ENCODE data around the gene TMEM94.
"Not testable (repeated sequence)": the region's sequence is repeated elsewhere in the genome, so short reads cannot be mapped to it uniquely, and the experiment has no call there.

TMEM94 gene

DNA sequence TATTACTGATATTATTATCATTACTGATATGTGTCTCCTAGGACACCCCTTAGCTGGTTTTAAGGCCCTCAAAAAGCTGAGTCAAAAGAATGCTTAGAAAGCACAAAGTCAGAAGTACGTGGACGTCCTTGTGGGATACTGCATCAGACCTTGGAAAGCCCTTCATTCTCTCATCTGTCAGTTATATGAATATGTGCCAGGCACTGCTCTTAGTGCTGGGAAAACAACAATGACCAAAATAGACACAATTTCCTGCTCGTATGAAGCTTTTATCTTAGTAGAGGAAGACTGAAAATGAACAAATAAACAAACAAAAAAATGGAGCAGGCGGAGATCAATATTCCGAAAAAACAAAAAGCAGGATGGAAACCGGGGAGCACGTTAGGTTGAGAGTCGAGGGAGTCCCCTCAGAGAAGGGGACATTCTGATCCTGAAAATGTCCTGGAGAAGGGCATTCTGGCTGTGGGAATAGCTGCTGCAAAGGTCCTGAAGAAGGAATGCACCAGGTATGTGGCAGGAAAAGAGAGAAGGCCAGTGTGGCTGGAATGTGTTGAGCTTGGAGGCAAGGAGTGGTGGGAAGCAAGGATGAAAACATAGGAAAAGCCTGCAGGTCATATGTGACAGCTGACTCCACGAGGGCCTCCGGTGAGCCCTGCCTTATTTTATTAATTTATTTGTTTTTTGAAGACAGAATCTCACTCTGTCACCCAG lies 15.5 kb upstream of the TMEM94 start:
- H3K27ac ChIP-seq, result no peak overlapping the region
- H3K36me3 ChIP-seq (ENCODE audit: insufficient read depth, low read length), result no peaks in the 10 kb centered on the region
- TF ChIP-seq EZH2 (IDR thresholded peaks at IDR 0.05), result no peak
- no peak for TF ChIP-seq FOXP2 (optimal IDR thresholded peaks at IDR 0.05; ENCODE audit: control extremely low read depth, extremely low read length, insufficient read depth)
- TF ChIP-seq POLR2AphosphoS5 (IDR thresholded peaks at IDR 0.05; ENCODE audit: borderline replicate concordance, low read depth, low read length), result no peak
- H3K9me3 ChIP-seq (ENCODE audit: low read depth, low read length), result no peaks in the 10 kb centered on the region
- no peak for DNase-seq (ENCODE audit: low read depth, low spot score)
- H3K4me3 ChIP-seq, result no peak overlapping the region
- no peak overlapping the region for H3K9ac ChIP-seq (ENCODE audit: insufficient read length)

DNA sequence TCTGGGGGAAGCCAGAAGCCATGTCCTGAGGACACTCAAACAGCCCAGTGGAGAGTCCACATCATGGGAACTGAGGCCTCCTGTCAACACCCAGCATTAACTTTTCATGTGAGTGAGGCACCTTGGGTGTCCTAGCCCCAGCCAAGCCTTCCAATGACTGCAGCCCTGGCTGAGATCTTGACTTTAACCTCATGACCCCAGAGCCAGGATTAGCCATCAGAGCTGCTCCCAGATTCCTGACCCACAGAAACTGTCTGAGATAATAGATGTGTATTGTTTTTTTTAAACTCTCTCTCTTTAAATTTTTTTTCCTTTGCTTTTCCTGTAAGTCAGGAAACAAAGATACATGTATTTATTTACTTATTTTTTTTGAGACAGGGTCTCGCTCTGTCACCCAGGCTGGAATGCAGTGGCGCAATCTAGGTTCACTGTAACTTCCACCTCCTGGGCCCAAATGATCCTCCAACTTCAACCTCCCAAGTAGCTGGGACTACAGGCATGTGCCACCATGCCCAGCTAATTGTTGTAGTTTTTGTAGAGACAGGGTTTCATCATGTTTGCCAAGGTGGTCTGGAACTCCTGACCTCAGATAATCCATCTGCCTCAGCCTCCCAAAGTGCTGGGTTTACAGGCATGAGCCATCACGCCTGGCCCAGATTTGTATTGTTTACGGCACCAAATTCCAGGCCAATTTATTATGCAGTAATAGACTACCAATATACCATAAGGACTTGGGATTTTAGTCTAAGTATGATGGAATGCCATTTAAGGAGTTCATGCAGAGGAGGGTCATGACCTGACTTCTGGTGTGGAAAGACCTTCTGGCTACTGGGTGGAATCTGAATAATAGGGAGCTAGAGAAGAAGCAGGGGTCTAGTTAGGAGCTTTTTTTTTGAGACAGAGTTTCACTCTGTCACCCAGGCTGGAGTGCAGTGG lies 14.0 kb upstream of the TMEM94 start:
- Histone ChIP-seq H3K9me3 (ENCODE audit: low read depth, low read length) (no peaks in the 10 kb centered on the region), H3K36me3 (ENCODE audit: insufficient read depth, low read length) (no peaks in the 10 kb centered on the region), H3K9ac (ENCODE audit: insufficient read length) (no peak overlapping the region), H3K27ac (no peak overlapping the region), H3K4me3 (no peak overlapping the region)
- no peak for DNase-seq (ENCODE audit: low read depth, low spot score)
- no peak for TF ChIP-seq EZH2 (IDR thresholded peaks at IDR 0.05)
- TF ChIP-seq POLR2AphosphoS5 (IDR thresholded peaks at IDR 0.05; ENCODE audit: borderline replicate concordance, low read depth, low read length), result no peak
- no peak for TF ChIP-seq FOXP2 (optimal IDR thresholded peaks at IDR 0.05; ENCODE audit: control extremely low read depth, extremely low read length, insufficient read depth)

- H3K9ac ChIP-seq (ENCODE audit: insufficient read length), result no peak overlapping the region
- no peaks in the 10 kb centered on the region for H3K9me3 ChIP-seq (ENCODE audit: low read depth, low read length)
- H3K36me3 ChIP-seq (ENCODE audit: insufficient read depth, low read length), result no peaks in the 10 kb centered on the region
- no peak overlapping the region for H3K27ac ChIP-seq
- no peak for TF ChIP-seq EZH2 (IDR thresholded peaks at IDR 0.05)
- no peak for TF ChIP-seq FOXP2 (optimal IDR thresholded peaks at IDR 0.05; ENCODE audit: control extremely low read depth, extremely low read length, insufficient read depth)
- no peak for TF ChIP-seq POLR2AphosphoS5 (IDR thresholded peaks at IDR 0.05; ENCODE audit: borderline replicate concordance, low read depth, low read length)
- H3K4me3 ChIP-seq, result no peak overlapping the region
- no peak for DNase-seq (ENCODE audit: low read depth, low spot score)
Measured at GRCh38 chr17:75445296-75445695, 11.1 kb upstream of the TMEM94 start.

- not testable (repeated sequence) for DNase-seq (ENCODE audit: low read depth, low spot score); H3K4me3 ChIP-seq; H3K27ac ChIP-seq; H3K9me3 ChIP-seq (ENCODE audit: low read depth, low read length); H3K9ac ChIP-seq (ENCODE audit: insufficient read length); H3K36me3 ChIP-seq (ENCODE audit: insufficient read depth, low read length)
Measured at GRCh38 chr17:75445896-75446295, 10.5 kb upstream of the TMEM94 start.

DNA sequence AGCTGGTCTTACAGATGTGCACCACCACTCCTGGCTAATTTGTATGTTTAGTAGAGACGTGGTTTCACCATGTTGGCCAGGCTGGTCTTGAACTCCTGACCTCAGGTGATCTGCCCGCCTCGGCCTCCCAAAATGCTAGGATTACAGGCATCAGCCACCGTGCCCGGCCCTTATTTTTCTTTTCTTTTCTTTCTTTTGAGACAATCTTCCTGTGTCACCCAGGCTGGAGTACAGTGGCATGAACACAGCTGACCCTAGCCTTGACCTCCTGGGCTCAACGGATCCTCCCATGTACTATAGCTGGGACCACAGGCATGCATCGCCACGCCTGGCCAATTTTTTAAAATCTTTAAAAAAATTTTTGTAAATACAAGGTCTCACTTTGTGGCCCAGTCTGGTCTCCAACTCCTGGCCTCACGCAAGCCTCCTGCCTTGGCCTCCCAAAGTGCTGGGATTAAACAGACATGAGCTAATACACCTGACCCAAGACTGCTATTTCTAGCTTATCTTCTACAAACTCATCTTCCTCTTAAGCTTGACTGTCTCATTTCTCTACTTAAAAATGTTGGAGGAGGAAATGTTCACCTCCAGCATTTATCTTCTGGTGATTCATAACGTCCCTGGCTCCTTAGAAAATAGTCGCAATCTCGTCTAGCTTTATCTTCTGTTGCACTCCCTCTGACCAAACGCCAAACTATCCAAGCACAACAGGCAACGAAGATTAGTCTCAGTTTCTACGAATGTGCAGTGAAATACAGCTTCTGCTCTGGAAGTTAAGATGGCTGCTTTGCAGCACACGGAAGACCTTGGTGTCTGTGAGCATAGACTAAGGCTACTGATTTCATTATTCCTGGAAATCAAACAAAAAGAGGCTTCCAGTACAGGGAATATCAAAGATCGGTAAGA lies 8.2 kb upstream of the TMEM94 start:
- Histone ChIP-seq H3K9ac (ENCODE audit: insufficient read length) (no peak overlapping the region), H3K9me3 (ENCODE audit: low read depth, low read length) (no peaks in the 10 kb centered on the region), H3K27ac (no peak overlapping the region), H3K4me3 (no peak overlapping the region), H3K36me3 (ENCODE audit: insufficient read depth, low read length) (no peaks in the 10 kb centered on the region)
- no peak for DNase-seq (ENCODE audit: low read depth, low spot score)
- TF ChIP-seq EZH2 (IDR thresholded peaks at IDR 0.05) (no peak), POLR2AphosphoS5 (IDR thresholded peaks at IDR 0.05; ENCODE audit: borderline replicate concordance, low read depth, low read length) (no peak), FOXP2 (optimal IDR thresholded peaks at IDR 0.05; ENCODE audit: control extremely low read depth, extremely low read length, insufficient read depth) (no peak)

GRCh38 chr17:75450270-75450669 lies 6.2 kb upstream of the TMEM94 start:
- no peak overlapping the region for H3K9ac ChIP-seq (ENCODE audit: insufficient read length)
- DNase-seq (ENCODE audit: low read depth, low spot score), result no peak
- H3K9me3 ChIP-seq (ENCODE audit: low read depth, low read length), result no peaks in the 10 kb centered on the region
- H3K36me3 ChIP-seq (ENCODE audit: insufficient read depth, low read length), result no peaks in the 10 kb centered on the region
- no peak overlapping the region for H3K4me3 ChIP-seq
- H3K27ac ChIP-seq, result no peak overlapping the region
- no peak for TF ChIP-seq POLR2AphosphoS5 (IDR thresholded peaks at IDR 0.05; ENCODE audit: borderline replicate concordance, low read depth, low read length)
- no peak for TF ChIP-seq EZH2 (IDR thresholded peaks at IDR 0.05)
- no peak for TF ChIP-seq FOXP2 (optimal IDR thresholded peaks at IDR 0.05; ENCODE audit: control extremely low read depth, extremely low read length, insufficient read depth)

GRCh38 chr17:75454193-75454592 lies 2.2 kb upstream of the TMEM94 start:
- Histone ChIP-seq H3K27ac (no peak overlapping the region), H3K36me3 (ENCODE audit: insufficient read depth, low read length) (no peaks in the 10 kb centered on the region), H3K9me3 (ENCODE audit: low read depth, low read length) (no peaks in the 10 kb centered on the region), H3K9ac (ENCODE audit: insufficient read length) (no peak overlapping the region), H3K4me3 (no peak overlapping the region)
- no peak for DNase-seq (ENCODE audit: low read depth, low spot score)
- no peak for TF ChIP-seq FOXP2 (optimal IDR thresholded peaks at IDR 0.05; ENCODE audit: control extremely low read depth, extremely low read length, insufficient read depth)
- TF ChIP-seq EZH2 (IDR thresholded peaks at IDR 0.05), result no peak
- TF ChIP-seq POLR2AphosphoS5 (IDR thresholded peaks at IDR 0.05; ENCODE audit: borderline replicate concordance, low read depth, low read length), result no peak

DNA sequence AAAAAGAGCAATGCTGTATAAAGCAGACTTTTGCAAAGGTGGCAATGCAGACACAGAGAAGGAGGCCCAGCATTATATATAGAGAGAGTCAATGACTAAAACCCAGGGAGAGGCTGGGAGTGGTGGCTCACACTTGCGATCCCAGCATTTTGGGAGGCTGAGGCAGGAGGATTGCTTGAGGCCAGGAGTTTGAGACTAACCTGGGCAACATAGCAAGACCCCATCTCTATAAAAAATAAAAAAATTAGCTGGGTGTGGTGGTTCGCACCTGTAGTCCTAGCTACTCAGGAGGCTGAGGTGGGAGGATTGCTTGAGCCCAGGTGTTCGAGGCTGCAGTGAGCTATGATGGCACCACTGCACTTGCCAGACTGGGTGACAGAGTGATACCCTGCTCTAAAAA lies 1.8 kb upstream of the TMEM94 start:
- H3K9me3 ChIP-seq (ENCODE audit: low read depth, low read length); H3K36me3 ChIP-seq (ENCODE audit: insufficient read depth, low read length); H3K4me3 ChIP-seq; H3K9ac ChIP-seq (ENCODE audit: insufficient read length); H3K27ac ChIP-seq; DNase-seq (ENCODE audit: low read depth, low spot score): not testable (repeated sequence)
